GM19240 (cell line): Measurements from ENCODE around the gene MYBPH.

ENCODE experiments used
- DNase-seq: peaks from one replicate; pipeline ENCODE4 v3.0.0; 2011; ENCODE audit warnings: low spot score; ENCODE audit not compliant: insufficient read length

MYBPH gene

DNA sequence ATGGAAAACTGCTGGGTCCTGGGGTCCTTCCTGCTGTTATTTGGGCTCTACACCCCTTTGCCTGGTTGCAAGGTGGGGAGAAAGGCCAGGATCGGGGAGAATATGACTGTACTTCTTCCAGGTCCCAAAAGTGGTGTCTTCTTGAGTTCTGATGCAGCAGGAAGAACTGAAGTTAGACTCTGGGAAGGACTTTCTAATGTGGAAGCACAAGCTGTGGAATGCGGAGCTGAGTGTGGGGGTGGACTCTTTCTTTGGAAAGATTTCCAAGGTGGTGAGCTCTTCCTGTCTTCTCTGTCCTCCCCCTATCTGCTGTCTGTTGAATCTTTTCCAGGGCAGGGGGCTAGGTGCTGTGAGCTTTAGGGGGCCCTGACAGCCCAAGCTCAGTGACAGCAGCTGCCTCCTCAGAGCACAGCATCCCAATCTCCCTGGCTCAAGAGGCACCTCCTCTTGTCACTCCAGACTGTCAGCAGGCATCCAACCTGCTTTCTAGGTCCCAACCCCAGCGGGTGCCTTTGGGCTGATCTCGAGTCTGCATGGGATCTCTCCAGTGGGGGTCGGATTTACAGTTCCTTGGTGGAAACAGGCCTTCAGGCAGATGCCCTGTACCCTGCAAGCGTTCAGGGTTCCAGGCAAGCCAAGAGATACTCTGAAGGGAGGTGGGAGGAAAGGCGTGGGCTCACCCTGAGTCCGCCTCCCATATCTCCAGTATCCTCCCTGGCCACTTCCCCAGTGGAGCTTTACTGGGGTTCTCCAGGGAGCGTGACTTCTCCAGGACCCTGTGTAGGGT, 24.9 kb downstream of the MYBPH start:
- DNase-seq: no peak

DNA sequence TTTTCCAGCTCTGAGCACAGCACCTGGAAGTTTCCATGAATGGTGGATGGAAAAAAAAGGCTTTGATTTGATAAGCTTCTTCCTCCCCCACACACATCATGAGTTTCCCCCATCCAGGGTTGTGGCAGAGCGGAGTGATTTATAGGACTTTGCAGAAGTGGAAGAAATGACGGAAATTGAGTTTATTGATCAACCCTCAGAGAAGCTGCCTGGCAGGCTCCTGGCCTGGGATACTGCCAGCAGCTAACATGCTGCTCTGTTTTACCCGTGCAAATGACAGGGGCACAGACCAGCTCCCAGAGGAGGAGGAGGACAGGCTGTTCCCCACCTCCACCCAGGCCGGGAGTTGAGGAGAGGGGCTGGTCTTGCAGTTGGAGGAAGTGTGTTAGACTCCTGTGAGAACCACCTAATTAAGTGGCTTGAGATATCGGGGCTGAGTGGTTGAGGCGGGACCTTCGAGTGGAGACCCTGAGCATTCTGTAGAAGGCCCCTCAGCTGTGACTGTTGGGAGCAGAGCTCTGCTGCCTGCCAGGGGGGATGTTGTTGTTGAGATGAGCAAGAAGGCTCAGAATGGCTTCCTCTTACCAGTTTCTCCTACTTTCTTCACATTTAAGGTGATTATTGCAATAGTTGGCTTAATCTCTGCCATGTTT, 26.3 kb downstream of the MYBPH start:
- no peak for DNase-seq

- no peak for DNase-seq
Measured at GRCh38 chr1:203148579-203148978, 27.0 kb downstream of the MYBPH start.

GRCh38 chr1:203148127-203148526, 27.5 kb downstream of the MYBPH start:
- DNase-seq: no peak

- DNase-seq: no peak
Measured at GRCh38 chr1:203147376-203147775, 28.2 kb downstream of the MYBPH start.

DNA sequence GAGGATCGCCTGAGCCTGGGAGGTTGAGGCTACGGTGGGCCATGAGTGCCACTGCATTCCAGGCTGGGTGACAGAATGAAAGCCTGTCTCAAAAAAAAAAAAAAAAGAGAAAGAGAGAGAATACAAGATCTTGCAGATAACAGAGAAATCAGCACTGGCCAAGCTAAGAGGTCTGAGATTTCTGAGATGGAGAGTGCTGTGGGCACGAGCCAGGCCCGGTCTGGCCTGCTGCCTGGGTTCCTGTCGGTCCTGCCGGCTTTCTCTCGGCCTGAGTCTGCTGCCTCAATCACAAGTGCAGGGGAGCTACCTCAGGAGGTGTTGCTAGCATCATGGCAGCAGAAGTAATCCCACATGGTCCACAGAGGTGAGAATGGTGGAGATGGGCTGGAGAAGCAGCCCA, 29.1 kb downstream of the MYBPH start:
- no peak for DNase-seq

DNA sequence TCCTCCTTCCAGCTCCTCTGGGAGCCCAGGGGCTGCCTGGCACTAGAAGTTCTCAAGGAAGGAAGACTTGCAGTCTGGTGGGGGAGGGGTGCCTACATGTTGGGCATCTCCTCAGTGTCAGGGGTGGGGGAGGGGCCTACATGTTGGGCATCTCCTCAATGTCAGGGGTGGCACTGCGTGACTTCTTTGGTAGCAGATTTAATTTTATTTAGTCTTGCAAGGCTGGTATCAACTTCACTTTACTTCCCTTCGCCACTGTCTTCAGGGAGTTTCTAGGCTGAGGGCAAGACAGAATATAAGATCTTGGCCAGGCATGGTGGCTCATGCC, 29.6 kb downstream of the MYBPH start:
- no peak for DNase-seq

GRCh38 chr1:203145321-203146041, 30.1 kb downstream of the MYBPH start:
- no peak for DNase-seq

DNA sequence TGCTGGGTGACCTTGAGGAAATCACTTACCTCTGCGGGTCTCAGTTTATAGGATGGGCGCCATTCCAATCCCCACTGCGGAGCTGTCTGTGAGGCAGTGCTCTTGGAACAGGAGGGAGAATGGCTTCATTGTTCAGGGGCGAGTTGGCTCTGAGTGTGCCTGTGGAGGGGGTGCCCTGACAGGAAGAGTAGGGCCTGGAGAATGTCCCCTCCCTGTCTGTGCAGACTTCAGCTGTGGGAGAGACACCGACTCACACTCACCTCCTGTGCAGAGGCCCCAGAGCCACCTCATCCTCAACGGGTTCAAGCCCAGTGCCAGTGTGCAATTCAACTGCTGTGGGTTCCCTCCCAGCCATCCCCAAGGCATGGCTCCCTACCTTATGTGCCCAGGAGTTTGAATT, 31.0 kb downstream of the MYBPH start:
- no peak for DNase-seq

GRCh38 chr1:203143641-203144040, 32.0 kb downstream of the MYBPH start:
- no peak for DNase-seq

DNA sequence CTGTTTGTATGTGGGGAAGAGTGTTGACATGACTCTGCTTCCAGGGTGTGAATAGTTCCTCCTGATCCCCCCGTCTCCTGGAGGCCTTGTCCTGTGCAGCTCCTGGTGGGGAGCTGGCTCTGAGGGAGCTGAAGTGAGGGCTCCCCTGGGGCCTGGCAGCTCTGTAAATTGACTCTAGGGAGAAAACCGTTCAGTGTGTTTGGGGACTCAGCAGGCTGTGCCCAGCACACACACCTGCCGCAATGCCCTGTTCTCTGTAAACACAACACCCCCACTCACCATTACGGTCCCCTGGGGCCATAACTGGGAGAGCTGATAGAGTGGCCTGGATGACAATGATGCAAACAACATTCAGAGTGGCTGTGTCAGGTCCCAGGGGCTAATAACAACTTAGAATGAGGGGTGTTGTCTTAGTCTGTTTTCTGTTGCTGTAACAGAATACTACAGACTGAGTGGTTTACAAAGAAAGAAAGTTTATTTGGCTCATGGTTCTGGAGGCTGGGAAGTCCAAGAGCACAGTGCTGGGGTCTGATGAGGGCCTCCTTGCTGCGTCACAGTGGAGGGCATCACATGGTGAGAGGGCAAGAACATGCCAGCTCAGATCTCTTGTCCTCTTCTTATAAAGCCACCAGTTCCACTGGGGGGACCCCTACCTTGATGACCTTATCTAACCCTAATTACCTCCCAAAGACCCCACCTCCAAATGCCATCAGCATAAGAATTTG, 32.8 kb downstream of the MYBPH start:
- no peak for DNase-seq

DNA sequence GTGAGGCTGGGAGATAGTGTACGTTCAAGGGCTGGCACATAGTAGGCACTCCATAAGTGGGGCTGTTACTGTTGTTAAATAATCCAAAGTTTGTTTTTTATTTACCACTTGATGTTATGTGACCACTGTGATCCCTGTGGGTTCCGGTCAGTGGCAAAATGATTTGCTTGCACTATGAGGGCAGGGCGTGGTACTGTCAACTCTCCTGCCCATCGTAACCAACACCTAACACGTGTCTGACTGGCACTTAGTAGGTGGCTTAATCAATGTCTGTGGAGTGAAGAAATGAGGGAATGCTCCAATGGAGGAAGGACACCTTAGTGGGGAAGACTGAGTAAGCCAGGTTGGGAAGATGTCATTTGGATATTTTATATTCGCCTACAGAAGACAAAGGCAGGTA, 33.5 kb downstream of the MYBPH start:
- DNase-seq: no peak

DNA sequence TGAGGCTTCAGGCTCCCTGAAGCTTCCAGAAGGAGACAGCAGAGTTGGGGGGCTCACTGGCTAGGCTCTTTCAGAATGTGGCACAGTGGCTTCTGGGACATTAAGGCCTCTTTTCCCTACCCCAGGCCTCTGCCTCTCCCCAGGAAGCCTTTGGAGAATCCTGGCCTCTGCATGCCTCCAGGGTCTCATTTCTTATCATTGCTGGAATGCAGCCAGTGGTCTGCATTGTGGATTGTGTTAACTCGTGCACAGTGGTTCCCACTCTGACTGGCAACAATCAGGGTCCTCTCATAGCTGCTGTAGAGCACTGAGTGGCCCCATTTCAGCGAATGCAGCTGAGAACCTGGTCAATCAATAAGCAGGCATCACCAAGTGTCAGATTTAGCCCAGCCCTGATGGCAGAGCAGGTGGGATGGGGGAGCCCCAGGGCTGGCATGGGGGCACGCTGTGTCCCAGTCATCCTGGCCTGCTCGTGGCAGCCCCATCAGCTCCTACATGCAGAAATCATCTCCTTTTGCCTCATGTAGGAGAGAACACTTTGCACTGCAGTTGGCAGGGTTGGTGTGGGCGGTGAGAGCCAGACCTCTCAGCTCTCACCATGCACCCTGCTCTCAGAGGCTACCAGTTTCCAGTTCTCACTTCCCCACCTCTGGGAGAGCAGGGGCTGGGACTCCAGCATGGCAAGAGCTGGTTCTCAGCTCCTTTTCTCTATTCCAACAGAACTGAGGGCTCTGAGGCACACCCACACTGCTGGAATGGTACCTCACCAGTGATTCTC, 34.7 kb downstream of the MYBPH start:
- no peak for DNase-seq

DNA sequence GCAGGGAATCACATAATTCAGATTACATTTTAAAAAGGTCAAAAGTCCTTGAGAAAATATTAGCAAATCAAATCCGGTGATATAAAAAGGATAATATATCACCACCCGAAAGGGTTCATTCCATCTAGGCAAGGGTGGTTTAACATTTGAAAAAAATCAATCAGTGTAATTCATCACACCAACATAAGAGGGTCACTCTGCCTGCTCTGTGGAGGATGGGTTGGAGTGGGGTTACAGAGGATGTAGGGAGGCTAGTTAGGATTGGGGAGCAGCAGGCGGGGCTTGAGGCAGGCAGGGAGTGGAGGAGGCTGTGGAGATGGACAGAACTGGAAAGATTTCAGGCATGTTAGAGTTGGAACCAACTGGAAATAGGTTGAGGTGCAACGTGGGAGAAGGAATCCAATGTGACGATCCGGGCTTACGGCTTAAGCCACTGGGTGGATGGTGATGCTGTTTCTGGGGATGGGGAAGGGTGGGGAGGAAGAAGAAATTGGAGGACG, 35.6 kb downstream of the MYBPH start:
- no peak for DNase-seq

DNA sequence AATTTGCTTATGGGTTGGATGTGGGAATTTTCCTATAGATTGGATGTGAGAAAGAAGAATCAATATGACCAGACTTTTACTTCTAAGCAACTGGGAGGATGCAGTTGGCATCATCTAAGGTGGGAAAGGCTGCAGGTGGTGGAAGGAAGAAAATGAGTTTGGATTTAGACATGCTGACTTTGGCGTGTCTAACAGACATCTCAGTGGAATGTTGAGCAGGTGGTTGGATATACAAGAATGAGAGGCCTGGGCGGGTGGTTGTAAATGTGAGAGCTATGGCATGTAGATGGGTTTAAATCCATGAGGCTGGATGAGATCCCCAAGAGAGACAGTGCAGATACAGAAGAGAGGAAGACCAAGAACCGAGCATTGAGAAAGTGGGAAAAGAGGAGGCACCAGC, 37.6 kb downstream of the MYBPH start:
- no peak for DNase-seq

DNA sequence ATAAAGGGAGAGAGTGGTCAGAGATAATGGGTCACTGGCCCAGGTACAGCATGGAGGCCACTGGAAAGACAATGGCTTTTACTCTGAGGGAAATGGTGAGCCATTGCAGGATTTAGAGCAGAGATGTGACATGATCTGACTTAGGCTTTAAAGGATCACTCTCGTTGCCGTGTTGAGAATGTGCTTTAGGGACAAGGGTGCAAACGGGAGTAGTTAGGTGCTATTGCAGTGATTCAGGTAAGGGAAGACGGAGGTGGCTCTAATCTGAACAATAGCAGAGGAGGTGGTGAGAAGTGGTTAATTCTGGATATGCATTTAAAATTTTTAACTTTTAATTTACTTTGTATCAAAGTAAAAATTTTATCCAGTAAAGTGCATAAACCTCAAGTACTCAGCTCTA, 38.3 kb downstream of the MYBPH start:
- no peak for DNase-seq

DNA sequence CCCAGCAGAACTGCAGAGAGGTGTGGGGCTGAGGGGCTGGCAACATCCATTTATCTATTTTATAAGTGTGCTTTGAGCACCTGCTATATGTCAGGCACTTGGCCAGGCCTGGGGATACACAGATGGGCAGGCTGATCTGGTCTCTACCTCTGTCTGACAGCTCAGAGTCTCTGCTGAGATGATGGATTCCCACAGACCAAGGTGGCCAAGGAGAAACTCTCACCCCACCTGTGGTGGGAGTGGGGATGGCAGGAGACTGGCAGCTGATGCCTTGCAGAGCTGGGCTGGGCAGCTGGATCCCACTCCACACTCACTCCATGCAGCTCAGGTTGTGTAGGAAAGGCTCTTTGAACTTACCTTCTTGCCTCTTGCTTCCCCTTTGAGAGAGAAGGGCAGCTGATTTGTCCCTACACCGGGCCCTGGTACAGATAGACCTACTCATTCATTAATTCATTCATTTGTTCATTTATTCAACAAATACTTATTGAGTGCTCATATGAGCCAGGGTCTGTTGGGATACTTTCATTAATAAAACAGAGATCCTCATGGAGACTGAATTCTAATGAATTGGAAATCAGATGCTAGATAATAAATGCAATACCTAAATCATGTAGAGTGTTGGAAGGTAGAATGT, 39.1 kb downstream of the MYBPH start:
- no peak for DNase-seq

- no peak for DNase-seq
Measured at GRCh38 chr1:203135636-203136305, 39.9 kb downstream of the MYBPH start.

- no peak for DNase-seq
Measured at GRCh38 chr1:203133970-203134725, 41.5 kb downstream of the MYBPH start.
